Measurements from ENCODE around the gene FAM204A.

Gene FAM204A

GRCh38 chr10:118341791-118342637, at the start of gene FAM204A:
Gene FAM204A, minus strand, starts transcription at chr10:118342324. Its CDS starts 5,909 bp downstream, at chr10:118336415.
- peak; percentile 69 for DNase-seq

- no peak for DNase-seq
Observed at GRCh38 chr10:118383699-118384098, 41.6 kb upstream of the FAM204A start.

GRCh38 chr10:118383063-118383689, 41.1 kb upstream of the FAM204A start:
- no peak for DNase-seq

GRCh38 chr10:118374404-118374803, 32.3 kb upstream of the FAM204A start:
- DNase-seq: no peak

- peak; percentile 34 for DNase-seq
Observed at GRCh38 chr10:118373786-118374185, 31.7 kb upstream of the FAM204A start.

GRCh38 chr10:118370499-118370898, 28.4 kb upstream of the FAM204A start:
- DNase-seq: no peak

GRCh38 chr10:118369641-118370205, 27.6 kb upstream of the FAM204A start:
- DNase-seq: no peak

GRCh38 chr10:118365702-118366101, 23.6 kb upstream of the FAM204A start:
- DNase-seq: no peak

- no peak for DNase-seq
Observed at GRCh38 chr10:118362103-118362502, 20.0 kb upstream of the FAM204A start.

- DNase-seq: no peak
Observed at GRCh38 chr10:118358327-118358726, 16.2 kb upstream of the FAM204A start.

GRCh38 chr10:118357841-118358240, 15.7 kb upstream of the FAM204A start:
- DNase-seq: no peak

- no peak for DNase-seq
Observed at GRCh38 chr10:118356628-118357027, 14.5 kb upstream of the FAM204A start.

- no peak for DNase-seq
Observed at GRCh38 chr10:118355234-118355633, 13.1 kb upstream of the FAM204A start.

GRCh38 chr10:118349235-118349634, 7.1 kb upstream of the FAM204A start:
- no peak for DNase-seq

- DNase-seq: no peak
Observed at GRCh38 chr10:118343549-118343948, 1.4 kb upstream of the FAM204A start.

- DNase-seq: no peak
Observed at GRCh38 chr10:118343115-118343514, 991 bp upstream of the FAM204A start.

GRCh38 chr10:118342638-118343020, 505 bp upstream of the FAM204A start:
- no peak for DNase-seq

- no peak for DNase-seq
Observed at GRCh38 chr10:118340486-118340885, 1.6 kb downstream of the FAM204A start.

GRCh38 chr10:118339111-118339510, 3.0 kb downstream of the FAM204A start:
- no peak for DNase-seq

- DNase-seq: no peak
Observed at GRCh38 chr10:118337356-118337755, 4.8 kb downstream of the FAM204A start.

- DNase-seq: no peak
Observed at GRCh38 chr10:118333871-118334270, 8.3 kb downstream of the FAM204A start.

GRCh38 chr10:118332948-118333710, 9.0 kb downstream of the FAM204A start:
- no peak for DNase-seq

- no peak for DNase-seq
Observed at GRCh38 chr10:118332236-118332635, 9.9 kb downstream of the FAM204A start.

Measured in NCI-H226 (cell line).